Neuron (in vitro differentiated cells): ENCODE results near the gene C2CD3.

ENCODE experiments used
- H2AFZ ChIP-seq: one replicate; pipeline ENCODE4 v1.6.1; 2013; ENCODE audit warnings: low read depth, mild to moderate bottlenecking, inconsistent platforms, low read length, moderate library complexity
- H3K27me3 ChIP-seq: one replicate; pipeline ENCODE4 v1.6.1; 2013; ENCODE audit warnings: low read length; ENCODE audit not compliant: insufficient read depth
- H3K36me3 ChIP-seq: one replicate; pipeline ENCODE4 v1.6.1; 2013; ENCODE audit warnings: low read length; ENCODE audit not compliant: insufficient read depth
- H3K4me1 ChIP-seq: one replicate; pipeline ENCODE4 v1.6.1; 2013; ENCODE audit warnings: low read length; ENCODE audit not compliant: insufficient read depth
- H3K4me3 ChIP-seq: 2 replicates; pipeline ENCODE4 v1.5.1; 2013; ENCODE audit warnings: mild to moderate bottlenecking, low read length, moderate library complexity
- H3K9me3 ChIP-seq: one replicate; pipeline ENCODE4 v1.6.1; 2013; ENCODE audit warnings: low read length

C2CD3 gene

DNA sequence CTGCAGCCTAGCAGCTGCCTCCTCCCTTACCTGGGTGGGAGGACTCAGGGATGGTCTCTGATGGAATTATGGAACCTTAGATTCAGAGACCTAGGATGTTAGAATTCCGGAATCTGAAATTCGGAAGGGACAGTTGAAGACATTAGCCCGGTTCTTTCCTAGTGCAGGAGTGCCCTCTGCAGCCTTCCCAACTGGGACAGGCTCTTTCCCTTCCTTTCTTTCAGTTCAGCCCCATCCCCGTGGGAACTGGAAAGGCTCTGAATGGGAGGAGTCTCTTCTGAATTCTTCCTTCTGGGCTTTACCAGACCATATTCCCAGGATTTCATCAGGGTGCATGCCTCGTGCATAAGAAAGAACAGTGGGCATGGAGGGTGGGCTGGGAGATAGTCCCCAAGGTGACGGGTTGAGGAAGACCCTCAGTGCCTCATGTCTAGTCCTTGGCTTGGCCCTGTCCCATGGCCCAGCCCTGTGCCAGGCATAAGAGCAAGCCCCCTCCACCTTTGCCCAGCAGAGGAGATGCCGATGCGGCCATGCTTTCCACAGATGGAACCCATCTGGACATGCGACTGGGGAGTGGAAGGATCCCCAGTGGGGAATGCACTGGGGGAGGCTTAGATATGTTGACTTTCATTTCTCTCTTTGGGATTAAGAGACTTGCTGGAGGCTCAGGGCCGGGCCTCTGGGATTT lies 205.6 kb downstream of the C2CD3 start:
- Histone ChIP-seq H3K27me3 (no peaks in the 10 kb centered on the region), H3K9me3 (no peaks in the 10 kb centered on the region), H3K36me3 (no peaks in the 10 kb centered on the region), H2AFZ (no peak overlapping the region), H3K4me1 (no peaks in the 10 kb centered on the region), H3K4me3 (no peak overlapping the region)

DNA sequence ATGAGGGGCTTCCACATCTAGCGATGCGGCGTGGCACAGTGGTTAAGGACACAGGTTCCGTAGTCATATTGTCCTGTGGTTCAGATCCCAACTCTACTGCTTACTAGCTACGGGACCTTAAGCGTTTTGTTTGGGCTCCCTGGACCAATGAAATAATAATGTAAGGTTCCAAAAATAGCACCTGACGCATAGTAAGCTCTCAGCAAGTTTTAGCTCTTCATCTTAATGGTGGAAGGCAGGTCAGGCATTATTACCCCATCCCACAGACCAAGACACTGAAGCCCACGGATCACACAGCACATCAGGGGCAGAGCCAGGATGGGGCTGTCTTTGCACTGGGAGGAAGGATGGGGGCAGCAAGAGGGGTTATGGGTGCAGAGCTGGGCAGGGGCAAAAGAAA lies 206.9 kb downstream of the C2CD3 start:
- no peak overlapping the region for H3K4me3 ChIP-seq
- no peak overlapping the region for H2AFZ ChIP-seq
- H3K36me3 ChIP-seq = no peaks in the 10 kb centered on the region
- no peaks in the 10 kb centered on the region for H3K9me3 ChIP-seq
- H3K4me1 ChIP-seq = no peaks in the 10 kb centered on the region
- no peaks in the 10 kb centered on the region for H3K27me3 ChIP-seq
